GM19452 (cell line): ENCODE measurements around the gene CEP72.
"Not testable (repeated sequence)": the region's sequence is repeated elsewhere in the genome, so short reads cannot be mapped to it uniquely, and the experiment has no call there.

Experiments
- ATAC-seq: cut with Tn5 transposase; IDR thresholded peaks from one replicate; pipeline ENCODE4 v1.9.1; 2021; ENCODE audit not compliant: unreplicated experiment

The CEP72 gene

GRCh38 chr5:696753-697702, 84.9 kb downstream of the CEP72 start:
- ATAC-seq, result not testable (repeated sequence)
